NCI-H748 treated with DMSO at 0.1 percent for 48 hours (cell line): ENCODE measurements around the gene MMP24.
"Not testable (repeated sequence)": the region's sequence is repeated elsewhere in the genome, so short reads cannot be mapped to it uniquely, and the experiment has no call there.

Source experiments
- DNase-seq: peaks from one replicate; lab custom pipeline; 2025; lab: John Stamatoyannopoulos, UW

MMP24 gene

DNA sequence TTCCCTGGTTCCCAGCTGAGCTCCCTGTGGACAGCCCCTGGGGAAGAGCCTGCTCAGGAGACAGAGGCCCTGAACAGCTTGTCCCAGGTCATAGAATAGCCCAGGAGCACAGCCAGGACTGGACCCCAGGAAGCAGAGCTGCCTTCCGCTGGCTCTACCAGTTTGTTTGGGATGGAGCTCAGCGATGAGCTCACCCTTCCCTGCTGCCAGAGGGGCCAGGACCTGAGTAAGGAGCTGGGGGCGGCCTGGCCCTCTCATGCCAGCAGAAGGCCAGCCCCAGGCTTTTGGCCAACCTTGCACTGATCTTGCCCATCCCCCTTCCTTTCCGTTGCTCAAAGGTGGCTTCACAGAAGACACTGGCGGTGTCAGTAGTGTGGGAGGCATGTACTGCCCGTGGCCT is 33.9 kb downstream of the MMP24 start:
- no peak for DNase-seq

DNA sequence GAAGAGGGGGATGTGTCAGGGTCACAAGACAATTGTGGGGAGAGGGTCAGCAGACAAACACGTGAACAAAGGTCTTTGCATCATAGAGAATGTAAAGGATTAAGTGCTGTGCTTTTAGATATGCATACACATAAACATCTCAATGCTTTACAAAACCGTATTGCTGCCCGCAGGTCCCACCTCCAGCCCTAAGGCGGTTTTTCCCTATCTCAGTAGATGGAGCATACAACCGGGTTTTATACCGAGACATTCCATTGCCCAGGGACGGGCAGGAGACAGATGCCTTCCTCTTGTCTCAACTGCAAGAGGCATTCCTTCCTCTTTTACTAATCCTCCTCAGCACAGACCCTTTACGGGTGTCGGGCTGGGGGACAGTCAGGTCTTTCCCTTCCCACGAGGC is 35.8 kb downstream of the MMP24 start:
- not testable (repeated sequence) for DNase-seq

DNA sequence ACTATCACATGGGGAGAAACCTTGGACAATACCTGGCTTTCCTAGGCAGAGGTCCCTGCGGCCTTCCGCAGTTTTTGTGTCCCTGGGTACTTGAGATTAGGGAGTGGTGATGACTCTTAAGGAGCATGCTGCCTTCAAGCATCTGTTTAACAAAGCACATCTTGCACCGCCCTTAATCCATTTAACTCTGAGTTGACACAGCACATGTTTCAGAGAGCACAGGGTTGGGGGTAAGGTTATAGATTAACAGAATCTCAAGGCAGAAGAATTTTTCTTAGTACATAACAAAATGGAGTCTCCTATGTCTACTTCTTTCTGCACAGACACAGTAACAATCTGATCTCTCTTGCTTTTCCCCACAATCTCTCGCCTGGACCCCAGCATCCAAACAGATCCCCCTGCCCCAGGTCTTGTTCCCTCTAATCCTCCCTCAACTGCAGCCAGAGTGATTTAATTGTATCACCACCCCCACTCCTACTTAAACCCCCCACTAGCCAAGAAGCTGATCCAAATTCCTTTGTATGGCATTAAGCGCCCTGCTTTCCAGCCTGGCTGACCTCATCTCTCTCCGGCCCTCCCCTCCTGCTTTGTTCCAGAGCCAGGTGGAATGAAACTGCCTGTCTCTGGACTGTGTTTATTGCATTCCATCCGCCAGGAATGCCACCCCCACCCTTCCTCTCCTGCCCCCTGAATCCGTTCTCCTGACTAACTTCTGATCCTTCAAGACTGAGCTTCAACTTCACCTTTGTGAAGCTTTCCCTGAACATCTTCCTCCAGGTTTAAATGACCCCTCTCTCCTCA is 36.4 kb downstream of the MMP24 start:
- not testable (repeated sequence) for DNase-seq

DNA sequence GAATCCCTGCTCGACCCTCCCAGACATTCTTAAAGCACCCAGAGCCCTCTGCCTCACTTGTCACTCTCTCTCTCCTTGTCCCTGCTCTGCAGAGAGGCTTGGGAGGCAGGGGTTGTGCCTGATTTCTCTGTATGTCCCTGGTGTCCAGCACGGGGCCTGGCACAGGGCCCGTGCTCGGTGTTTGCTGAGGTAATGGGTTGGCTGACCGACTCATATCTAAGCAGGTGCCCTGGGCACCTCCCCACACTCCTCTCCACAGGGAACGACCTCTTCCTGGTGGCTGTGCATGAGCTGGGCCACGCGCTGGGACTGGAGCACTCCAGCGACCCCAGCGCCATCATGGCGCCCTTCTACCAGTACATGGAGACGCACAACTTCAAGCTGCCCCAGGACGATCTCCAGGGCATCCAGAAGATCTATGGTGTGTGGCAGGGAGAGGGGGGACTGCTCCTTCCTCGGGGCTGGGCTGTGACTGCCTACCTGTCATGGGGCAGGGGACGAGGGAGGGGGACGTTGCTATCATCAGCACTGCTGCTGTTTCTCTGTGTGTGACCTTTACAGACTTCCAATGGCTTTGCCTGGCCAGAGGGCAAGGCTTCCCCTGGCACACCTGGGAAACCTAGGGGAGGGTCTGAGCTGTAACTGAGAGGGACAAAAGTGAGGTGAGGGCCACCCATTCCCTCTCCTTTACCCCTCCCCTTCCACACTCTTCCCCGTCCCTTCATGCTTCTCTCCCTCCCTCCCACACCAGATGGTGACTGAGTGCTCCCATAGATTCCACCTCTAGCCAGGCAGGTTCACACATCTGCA is 37.2 kb downstream of the MMP24 start:
- DNase-seq = no peak

DNA sequence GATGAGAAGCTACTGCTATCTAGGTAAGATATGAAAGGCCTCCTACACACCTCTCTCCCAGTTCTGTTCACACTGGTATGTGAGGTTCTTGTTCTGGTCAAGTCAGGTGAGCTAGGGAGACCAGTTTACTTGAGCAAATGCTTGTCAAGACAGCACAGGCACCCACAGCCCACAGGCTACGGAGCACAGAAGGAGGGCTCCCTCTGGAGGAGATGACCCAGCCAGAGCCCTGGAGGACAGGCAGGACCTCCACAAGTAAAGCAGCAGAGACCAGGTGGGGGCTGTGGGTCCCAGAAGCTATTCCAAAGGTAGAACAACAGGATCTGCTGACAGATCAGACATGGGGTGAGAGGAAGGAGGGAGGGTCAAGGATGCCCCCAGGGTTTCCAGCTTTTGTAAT is 38.3 kb downstream of the MMP24 start:
- DNase-seq = no peak

DNA sequence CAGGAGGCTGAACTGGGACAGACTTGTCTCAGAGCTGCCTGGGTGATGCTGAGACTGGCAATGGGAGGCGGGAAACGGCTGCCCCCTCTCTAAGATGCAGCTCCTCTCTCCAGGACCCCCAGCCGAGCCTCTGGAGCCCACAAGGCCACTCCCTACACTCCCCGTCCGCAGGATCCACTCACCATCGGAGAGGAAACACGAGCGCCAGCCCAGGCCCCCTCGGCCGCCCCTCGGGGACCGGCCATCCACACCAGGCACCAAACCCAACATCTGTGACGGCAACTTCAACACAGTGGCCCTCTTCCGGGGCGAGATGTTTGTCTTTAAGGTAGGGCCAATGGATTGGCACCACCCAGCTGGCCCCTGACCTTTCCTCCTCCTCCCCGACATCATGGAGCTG is 40.6 kb downstream of the MMP24 start:
- no peak for DNase-seq

DNA sequence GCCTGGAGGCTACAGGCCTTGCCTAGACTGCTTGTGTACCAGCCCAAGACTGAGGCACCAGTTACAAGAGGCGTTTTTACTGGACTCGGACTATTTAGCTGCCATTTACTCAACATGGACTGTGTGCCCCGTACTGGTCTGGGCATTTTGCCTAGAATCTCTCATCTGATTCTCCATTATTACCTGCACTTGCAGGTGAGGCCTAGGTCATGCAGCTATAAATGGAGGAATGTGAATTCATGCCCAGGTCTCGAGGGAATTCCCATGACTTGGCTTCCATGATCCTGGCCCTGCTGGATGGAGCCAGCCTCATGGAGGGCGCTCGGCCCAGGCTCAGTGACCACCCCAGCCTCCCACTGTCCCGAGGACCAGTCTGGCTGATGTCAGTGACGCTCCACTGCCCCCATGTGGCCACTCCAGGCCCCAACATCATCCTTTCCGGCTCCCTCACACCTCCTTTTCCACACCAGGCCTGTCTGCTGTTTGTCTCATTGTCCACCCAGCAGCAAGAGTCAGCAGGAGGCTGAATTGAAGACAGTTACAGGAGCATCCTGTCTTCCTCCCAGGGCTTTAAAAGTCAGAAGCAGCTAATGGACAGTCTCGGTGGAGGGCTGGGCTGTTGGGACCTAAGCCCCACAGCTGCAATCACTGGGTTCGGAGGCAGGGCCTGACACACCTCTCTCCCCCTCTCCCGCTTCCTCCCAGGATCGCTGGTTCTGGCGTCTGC is 42.7 kb downstream of the MMP24 start:
- DNase-seq = peak; percentile 9

DNA sequence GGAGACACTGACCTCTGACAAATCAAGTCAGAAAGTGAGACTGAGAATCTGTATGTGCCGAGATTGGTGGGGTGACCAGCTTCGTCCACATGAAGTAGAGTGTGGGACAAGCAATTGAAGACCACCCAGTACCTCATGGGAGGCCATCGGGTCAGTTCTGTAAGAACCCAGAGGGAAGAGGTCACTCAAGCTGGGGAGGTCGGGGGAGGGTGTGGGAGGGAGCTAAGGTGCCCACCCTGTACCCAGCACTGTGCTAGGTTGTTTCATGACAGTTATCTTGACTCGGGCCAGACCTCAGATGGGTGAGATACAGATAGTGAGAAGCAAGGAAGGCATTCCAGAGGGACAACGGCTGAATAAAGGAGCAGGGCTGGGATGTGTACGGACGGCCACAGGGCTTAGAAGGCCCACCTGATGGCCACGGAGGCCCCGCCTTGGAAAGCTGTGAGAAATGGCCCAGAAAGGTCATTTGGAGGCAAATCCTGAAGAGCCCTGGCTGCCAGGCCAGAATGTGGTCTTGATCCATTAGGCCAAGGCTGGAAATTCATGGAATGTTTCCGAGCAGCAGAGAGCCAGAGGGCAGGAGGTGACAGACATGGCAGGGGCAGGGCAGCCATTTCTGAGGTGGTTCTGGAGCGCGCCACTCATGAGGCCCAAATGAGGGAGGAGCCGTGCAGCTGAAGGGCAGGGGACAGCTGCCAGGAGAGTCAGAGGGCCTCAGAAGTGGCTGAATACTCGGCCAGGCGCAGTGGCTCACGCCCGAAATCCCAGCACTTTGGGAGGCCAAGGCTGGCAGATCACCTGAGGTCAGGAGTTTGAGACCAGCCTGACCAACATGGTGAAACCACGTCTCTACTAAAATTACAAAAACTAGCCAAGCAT is 43.8 kb downstream of the MMP24 start:
- DNase-seq = no peak

DNA sequence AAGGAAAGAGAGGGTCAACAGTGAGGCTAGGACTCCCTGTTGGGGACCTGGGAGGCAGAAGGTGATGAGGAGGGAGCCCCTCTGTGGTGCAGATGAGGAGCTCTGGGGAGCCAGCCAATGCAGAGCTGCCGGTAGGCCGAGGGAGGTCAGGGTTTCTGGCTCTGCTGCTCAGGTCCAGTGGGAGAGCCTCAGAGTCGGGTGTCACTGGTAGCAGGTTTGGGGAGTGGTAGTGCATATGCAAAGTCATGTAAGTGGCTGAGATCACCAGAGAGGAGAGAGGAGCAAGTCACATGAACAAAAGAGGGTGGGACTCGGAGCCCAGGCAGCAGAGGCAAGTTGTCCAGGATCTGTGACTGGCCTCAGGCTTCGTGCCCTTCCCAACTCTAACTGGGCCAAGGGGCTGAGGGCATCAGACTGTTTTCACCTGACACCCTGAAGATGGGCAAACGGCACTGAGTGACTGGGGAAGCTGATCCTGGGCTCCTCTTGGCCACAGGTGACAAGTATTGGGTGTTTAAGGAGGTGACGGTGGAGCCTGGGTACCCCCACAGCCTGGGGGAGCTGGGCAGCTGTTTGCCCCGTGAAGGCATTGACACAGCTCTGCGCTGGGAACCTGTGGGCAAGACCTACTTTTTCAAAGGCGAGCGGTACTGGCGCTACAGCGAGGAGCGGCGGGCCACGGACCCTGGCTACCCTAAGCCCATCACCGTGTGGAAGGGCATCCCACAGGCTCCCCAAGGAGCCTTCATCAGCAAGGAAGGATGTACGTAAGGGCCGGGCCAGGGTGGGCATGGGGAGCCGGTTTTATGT is 44.8 kb downstream of the MMP24 start:
- DNase-seq = no peak

DNA sequence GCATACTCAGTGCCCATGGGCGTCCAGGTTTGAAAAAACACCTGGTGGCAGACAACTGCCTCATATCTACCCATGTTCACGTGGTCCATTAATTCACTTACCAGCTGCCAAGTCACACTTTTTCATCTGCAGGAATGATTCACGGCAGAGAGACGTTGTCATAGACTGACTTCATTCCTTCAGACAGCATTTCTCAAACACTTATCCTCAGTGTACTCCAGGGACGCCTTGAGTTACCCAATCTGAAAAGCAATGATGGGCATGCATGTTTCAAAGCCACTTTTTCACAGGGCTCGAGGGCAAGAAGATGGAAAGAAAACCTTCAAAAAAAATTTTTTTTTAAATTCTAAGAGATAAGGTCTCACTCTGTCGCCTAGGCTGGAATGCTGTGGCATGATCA is 45.4 kb downstream of the MMP24 start:
- no peak for DNase-seq

DNA sequence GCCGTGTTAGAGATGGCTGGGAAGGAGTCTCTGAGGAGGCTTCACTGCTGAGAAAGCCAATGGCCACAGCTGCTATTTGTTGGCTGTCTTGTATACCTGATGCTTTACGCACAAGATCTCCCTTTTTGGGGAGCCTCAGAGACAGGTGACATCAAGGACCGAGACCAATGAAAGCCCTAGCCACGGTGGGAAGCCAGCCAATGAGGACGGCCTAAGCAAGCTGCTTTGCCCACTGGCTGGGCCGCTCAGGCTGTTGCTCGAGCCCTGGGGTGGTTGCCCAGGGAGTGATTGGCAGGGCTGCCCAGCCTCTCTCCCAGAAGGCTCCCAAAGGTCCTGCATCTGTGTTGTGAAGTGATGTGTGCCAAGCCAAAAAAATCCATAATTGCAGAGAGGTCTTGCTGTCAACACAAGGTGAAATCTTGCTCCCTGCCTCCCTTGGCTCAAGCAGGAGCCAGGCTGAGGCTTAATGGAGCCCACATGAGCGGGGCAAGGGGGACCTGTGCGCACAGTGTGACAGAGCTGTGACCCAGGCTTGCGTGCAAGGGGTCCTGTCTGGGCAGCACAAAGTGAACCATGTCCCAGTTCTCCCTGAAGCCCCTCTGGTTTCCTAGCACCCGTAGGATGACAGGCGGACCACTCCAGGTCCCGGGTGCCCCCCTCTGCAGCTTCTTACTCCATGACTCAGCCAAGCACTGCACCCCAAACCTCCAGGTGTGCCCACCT is 47.1 kb downstream of the MMP24 start:
- no peak for DNase-seq

DNA sequence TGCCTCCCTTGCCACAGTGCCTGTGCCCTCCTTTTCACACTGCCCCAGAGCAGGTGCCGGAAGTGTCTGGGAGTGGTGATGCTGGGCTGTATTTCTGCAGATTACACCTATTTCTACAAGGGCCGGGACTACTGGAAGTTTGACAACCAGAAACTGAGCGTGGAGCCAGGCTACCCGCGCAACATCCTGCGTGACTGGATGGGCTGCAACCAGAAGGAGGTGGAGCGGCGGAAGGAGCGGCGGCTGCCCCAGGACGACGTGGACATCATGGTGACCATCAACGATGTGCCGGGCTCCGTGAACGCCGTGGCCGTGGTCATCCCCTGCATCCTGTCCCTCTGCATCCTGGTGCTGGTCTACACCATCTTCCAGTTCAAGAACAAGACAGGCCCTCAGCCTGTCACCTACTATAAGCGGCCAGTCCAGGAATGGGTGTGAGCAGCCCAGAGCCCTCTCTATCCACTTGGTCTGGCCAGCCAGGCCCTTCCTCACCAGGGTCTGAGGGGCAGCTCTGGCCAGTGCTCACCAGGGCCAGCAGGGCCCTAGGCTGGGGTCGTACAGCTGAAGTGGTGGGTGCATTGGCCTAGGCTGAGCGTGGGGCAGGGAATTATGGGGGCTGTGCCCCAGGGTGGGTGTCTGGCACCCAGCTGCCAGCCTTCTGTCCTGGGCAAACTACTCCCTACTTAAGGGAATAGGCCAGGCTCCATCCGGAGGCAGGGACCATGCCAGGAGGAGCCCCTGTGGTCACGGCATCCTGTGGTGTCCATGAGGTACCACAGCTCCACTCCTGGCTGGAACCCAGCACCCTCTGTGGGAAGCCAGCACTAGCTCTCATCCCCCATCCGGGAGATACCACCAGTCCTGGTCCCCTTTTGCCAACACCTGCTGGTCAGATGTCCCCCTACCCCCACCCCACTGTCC is 47.9 kb downstream of the MMP24 start:
- no peak for DNase-seq

DNA sequence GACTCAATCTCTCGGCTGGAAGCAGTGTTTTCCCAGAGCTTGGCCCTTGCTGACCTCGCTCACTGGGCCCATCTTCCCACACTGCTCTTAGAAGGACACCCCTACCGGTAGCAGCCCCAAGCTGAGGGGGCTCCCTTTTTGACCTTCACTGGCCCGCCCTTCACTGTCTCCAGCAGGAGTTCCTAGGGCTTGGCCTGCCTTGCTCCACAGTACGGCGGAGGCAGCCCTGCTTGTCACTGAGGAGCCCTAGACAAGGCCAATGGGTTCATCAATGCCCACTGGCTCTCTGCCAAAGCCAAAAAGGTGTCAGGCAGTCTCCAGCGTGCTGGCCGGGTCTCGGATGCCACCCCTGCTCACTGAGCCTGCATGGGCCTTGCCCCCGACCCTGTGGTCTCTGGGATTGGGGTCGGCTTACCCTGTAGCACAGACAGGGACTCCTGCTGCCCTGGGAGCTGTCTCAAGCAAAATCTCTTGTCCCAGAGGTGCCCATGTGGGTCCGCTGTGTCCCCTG is 49.3 kb downstream of the MMP24 start:
- no peak for DNase-seq

DNA sequence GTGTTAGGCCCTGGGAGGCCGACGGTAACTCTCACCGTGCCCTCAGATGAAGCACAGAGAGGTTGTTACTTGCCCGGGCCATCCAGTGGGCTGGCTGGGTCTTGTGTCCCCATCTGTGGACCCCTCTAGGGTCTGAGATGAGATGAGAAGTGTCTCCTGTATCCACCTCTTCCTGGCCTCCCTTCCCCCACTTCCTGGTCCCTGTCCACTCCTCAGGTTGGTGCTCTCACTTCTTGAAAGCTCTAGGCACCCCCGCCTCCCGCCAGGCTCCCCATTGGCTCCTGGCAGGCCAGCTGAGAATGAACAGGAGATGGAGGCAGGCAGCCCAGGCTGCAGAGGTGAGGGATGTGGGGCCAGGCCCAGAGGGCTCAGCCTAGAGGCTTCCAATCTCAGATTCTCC is 49.9 kb downstream of the MMP24 start:
- DNase-seq = no peak

DNA sequence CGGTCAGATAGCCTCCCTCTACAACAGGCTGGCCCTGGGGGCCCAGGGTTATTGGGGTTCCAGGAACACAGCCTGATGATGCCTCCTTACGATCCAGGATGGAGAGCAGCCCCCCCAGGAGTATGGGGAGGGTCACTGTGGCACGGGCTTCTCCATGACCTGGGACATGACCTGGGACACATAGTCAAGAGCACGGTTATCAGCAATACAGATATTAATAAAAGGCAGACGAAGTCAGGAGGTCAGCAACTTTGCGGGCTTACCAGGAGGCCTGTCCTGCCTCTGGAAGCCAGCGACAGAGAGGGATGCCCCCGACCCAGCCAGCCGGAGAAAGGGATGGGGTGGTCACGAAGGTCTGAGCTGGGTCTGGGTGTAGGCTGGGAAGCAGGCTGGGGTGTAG is 50.6 kb downstream of the MMP24 start:
- no peak for DNase-seq

DNA sequence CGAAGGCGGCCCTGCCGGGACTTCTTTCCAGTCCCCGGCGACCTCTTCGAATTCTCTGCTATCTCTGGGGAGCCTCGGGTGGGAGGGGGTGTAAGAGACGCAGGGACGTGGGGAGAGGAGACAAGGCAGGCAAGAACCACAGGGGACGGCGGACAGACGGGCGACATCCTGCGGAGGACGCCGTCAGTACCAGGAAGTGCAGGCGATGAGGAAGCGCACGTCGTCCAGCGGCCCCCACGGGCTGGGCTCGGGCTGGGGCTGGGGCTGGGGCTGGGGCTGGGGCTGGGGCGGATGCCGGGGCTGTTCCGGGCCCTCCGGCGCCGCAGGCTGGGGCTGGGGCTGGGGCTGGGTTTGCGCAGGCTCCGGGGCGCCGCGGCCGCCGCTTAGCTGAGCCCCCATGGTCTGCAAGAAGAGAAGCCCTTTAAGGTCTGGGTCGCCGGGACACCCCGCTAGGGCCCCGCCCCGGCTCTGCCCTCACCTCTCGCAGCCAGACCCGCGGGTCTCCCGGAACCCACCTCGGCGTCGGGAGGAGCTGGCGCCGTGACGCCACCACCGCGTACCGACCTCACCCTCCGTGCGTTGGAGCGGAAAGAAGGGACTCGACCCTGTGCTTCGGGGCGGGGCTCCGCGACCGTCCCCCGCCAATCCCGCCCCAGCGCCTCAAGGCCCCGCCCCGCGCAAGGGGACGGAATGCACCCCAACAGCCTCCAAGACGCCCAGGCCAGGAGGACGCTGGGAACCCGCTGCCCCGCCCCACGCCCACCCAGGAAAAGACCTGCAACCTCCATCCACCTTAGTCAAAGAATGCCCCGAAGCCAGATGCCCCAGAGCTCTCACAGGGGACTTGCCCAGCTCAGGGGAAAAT is 51.3 kb downstream of the MMP24 start, which contains the start of gene MMP24OS:
MMP24OS (minus strand) TSS at position 592 of the 865 bp plus-strand sequence; CDS start at position 399, 193 bp downstream.
- peak; percentile 76 for DNase-seq

DNA sequence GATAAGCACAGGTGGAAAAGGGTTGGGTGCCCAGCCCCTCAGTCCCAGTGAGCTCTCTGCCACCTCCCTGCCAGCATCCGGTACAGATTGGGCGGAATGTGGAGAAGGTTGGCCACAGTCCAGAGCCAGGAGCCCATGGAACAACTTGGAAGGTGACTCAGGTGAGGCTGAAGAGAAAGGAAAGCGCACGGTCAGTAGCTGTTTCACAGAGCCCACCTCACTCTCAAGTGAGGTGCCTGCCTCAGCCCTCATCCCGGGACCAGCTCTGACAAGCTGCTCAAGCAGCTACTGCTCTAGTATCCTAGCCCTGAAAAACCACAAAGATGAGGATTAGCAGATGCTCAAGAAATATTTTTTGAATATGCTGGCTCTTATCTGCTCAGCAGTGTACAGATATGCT is 52.5 kb downstream of the MMP24 start:
- DNase-seq = no peak
